GM19043 (cell line): ENCODE results near the gene SLC47A1.
"Not testable (repeated sequence)": the region's sequence is repeated elsewhere in the genome, so short reads cannot be mapped to it uniquely, and the experiment has no call there.

Experiments
- ATAC-seq: cut with Tn5 transposase; IDR thresholded peaks from one replicate; pipeline ENCODE4 v1.9.1; 2021; ENCODE audit warnings: low read depth; ENCODE audit not compliant: unreplicated experiment

The SLC47A1 gene

DNA sequence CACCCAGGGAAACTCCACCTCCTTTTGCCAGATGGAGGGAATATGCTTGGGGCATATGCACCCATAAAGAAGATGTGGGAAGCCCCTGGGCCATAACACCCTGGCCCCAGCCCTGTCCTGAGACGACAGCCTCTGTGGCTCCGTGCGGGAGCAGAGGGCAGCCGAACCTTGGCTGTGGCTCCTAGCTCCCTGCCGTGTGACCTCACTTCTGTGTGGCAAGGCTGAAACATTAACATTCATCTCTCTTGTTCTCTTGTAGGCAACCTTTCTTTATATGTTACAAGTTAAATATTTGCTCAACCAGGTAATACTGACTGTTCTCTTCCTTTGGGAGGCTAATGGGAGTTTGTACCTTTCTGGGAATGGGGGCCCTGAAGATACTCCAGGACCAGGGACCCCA is 17.5 kb downstream of the SLC47A1 start:
- no peak for ATAC-seq

DNA sequence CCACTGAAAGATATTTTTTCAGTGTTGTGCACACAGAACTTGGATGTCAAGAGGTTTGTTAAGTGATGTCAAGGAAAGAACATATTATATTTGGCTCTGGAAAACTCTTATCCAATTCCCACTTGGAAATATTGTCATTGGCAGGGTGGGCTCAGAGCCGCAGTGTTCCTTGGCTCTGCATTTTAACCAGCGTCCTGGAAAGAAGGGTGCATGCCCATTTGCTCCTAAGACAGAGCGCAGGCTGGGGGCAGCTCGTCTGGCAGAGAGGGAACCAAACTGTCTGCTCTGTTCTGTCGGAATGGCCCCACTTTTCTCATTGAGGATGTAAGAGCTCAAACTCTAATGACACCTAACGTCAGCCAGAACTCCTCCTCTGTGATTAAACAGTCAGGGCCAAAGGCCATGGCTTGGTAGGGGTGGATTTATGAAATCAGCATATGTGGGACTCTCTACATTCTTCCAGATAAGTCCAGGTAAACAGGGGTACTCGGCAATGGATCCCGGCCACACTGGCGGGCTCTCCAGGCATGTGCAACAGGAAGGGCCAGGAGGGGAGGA is 18.0 kb downstream of the SLC47A1 start:
- ATAC-seq = no peak

GRCh38 chr17:19553036-19553435 is 19.4 kb downstream of the SLC47A1 start:
- ATAC-seq = no peak

GRCh38 chr17:19554393-19554792 is 20.7 kb downstream of the SLC47A1 start:
- no peak for ATAC-seq

DNA sequence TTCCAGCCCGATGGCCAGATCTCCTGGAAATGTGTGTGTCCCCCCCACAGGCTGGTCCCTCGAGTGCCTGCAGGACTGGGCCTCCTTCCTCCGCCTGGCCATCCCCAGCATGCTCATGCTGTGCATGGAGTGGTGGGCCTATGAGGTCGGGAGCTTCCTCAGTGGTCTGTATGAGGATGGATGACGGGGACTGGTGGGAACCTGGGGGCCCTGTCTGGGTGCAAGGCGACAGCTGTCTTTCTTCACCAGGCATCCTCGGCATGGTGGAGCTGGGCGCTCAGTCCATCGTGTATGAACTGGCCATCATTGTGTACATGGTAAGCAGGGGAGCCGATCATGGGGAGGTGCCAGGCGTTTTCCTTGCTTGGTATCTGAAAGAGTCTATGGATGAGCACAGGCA is 22.1 kb downstream of the SLC47A1 start:
- ATAC-seq = no peak

DNA sequence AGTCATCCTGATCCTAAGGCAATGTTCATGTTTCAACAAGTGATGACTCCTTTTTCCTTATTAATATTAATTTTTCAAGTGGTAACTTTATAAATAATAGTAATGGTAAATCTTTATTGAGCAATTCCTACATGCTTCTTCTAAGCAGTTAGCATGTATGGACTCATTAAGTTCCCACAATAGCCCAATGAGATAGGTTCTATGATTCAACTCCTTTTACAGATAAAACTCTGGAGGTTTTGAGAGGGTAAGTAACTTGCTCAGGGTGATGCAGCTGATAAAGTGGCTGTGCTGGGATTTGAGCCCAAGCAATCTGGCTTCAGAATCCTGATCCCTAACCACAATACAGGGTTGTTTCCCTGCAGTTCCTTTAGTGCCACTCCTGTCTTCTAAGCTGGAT is 25.3 kb downstream of the SLC47A1 start:
- ATAC-seq = no peak

DNA sequence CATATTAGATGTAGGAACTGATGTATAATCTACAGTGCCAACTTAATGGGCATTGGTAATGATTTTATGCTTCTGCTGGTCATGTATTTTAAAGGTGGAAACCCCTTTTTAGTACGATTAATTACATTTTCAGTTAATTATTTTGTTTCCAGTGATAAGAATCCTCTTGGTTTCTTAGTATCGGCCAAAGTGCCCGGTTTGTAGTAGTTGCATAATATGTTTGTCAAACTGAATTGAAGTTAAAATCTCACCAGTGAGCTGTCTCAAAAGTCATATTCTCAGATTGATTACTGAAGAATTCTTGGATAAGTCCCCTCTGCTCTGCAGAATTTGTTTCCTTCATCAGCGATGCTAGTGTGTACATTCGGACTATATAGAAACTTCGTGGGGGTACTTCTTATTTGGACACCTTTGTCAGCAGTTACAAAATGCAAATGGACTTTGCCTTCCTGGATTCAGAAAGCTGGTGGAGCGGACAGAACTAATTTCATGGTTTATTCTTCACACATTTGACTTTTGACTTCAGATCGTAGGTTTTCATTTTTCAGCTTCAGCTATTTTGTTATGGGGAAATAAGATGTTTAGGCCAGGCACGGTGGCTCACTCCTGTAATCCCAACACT is 28.2 kb downstream of the SLC47A1 start:
- no peak for ATAC-seq

- no peak for ATAC-seq
Measured at GRCh38 chr17:19565817-19566575, 32.3 kb downstream of the SLC47A1 start.

GRCh38 chr17:19567216-19568015 is 33.8 kb downstream of the SLC47A1 start:
- ATAC-seq = no peak

- ATAC-seq = no peak
Measured at GRCh38 chr17:19568016-19568350, 34.3 kb downstream of the SLC47A1 start.

GRCh38 chr17:19569785-19570543 is 36.3 kb downstream of the SLC47A1 start:
- no peak for ATAC-seq

DNA sequence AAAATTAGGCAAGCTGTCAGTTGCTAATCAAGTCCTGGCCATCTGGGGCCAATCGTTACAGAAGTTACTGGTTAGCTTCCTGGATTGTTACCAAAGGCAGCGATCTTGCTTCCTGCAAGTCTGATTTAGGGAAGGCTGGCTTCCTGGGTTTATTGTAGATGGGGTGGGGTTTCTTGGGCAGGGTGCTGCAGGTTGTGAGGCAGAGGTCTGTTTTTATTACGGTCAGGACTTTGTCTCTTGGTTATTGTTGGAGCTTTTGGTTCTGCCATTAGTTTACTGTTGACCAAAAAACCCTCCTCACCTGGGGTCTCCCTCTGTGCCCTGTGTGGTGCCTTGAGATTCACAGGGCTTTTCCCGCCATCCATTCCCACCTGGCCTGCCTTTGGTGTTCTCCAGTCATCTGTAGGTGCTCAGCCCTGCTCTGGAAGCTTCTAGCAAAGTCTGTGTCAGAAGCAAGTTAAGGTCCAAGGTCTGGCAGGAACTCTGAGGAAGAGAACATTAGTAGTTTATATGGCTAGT is 36.9 kb downstream of the SLC47A1 start:
- no peak for ATAC-seq

- no peak for ATAC-seq
Measured at GRCh38 chr17:19573075-19573474, 39.4 kb downstream of the SLC47A1 start.

GRCh38 chr17:19574956-19575355 is 41.3 kb downstream of the SLC47A1 start:
- ATAC-seq = no peak

DNA sequence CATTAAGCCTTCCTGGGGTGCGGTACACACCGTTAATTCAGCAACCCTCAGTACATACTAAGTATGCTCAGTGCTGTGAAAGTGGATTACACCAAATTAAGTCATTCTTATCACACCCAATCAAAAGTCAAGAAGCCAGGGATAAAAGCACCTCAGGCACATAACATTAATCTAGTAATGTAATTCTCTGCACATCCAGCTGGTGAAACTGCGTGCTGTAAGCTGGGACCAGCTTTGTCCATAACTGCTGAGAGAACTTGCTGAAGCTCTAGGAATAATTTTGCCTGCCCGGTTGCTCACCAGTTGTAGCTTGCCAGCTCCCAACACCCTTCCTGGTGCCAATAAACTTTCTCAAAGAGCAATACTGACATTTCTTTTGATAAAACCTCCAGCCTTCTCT is 44.9 kb downstream of the SLC47A1 start:
- no peak for ATAC-seq

GRCh38 chr17:19579192-19579761 is 45.6 kb downstream of the SLC47A1 start:
- ATAC-seq = no peak

- ATAC-seq = no peak
Measured at GRCh38 chr17:19579867-19580565, 46.4 kb downstream of the SLC47A1 start.

GRCh38 chr17:19580566-19580920 is 46.9 kb downstream of the SLC47A1 start:
- not testable (repeated sequence) for ATAC-seq

- not testable (repeated sequence) for ATAC-seq
Measured at GRCh38 chr17:19582152-19582551, 48.5 kb downstream of the SLC47A1 start.

DNA sequence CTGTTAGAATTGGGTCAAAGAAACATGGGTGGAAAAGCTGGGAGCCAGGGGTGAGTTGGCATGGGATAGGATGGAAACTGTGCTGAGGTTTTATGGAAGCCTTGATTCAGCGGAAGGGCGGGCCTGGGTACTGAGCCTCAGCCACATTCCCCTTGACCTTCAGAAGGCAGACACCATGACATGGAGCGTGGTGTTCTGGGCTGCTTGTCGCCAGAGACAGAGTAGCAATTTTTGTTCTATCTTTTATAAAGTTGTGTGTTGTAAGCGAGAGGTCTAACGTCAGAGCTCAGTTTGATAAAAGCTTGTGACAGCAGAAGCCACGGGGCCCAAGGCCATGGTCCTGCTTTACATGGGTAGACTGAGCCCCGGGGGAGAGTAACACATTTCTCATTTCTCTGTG is 50.2 kb downstream of the SLC47A1 start:
- ATAC-seq = no peak
